Nephron progenitor cell (in vitro differentiated cells): ENCODE results near the gene GUCY1A1.

Experiments
- DNase-seq: peaks from one replicate; pipeline ENCODE4 v3.0.0; 2021
- H3K27ac Mint-ChIP-seq: 2 replicates; pipeline ENCODE4 v1.8.0; 2021; ENCODE audit warnings: mild to moderate bottlenecking, moderate library complexity, mixed read lengths
- H3K27me3 Mint-ChIP-seq: 2 replicates; pipeline ENCODE4 v1.8.0; 2021; ENCODE audit warnings: mild to moderate bottlenecking, low read depth, mixed read lengths; ENCODE audit not compliant: poor library complexity
- H3K36me3 Mint-ChIP-seq: 2 replicates; pipeline ENCODE4 v1.8.0; 2021; ENCODE audit warnings: low read depth, mixed read lengths
- H3K4me1 Mint-ChIP-seq: 2 replicates; pipeline ENCODE4 v1.8.0; 2021; ENCODE audit warnings: mixed read lengths
- H3K4me3 Mint-ChIP-seq: 2 replicates; pipeline ENCODE4 v1.8.0; 2021; ENCODE audit warnings: mild to moderate bottlenecking, moderate library complexity, mixed read lengths
- H3K9me3 Mint-ChIP-seq: 2 replicates; pipeline ENCODE4 v1.8.0; 2021; ENCODE audit warnings: mild to moderate bottlenecking, moderate library complexity, mixed read lengths
- CTCF ChIP-seq: fragments of 200-600 bp; sonication (generic); IDR thresholded peaks from 2 replicates; pipeline ENCODE4 v1.5.0; 2021; ENCODE audit warnings: antibody characterized with exemption

Gene GUCY1A1

GRCh38 chr4:155761047-155761446 lies 94.4 kb downstream of the GUCY1A1 start:
- peaks cover 9% of the 10 kb centered on the region for H3K9me3 Mint-ChIP-seq
- peak overlapping the region; percentile 72 for H3K4me3 Mint-ChIP-seq
- no peak for TF ChIP-seq CTCF
- DNase-seq, result no peak
- peaks cover 21% of the 10 kb centered on the region for H3K27me3 Mint-ChIP-seq
- no peaks in the 10 kb centered on the region for H3K36me3 Mint-ChIP-seq
- peaks cover 26% of the 10 kb centered on the region for H3K4me1 Mint-ChIP-seq
- no peak overlapping the region for H3K27ac Mint-ChIP-seq

GRCh38 chr4:155761916-155762315 lies 95.3 kb downstream of the GUCY1A1 start:
- H3K4me3 Mint-ChIP-seq, result no peak overlapping the region

GRCh38 chr4:155762334-155762733 lies 95.7 kb downstream of the GUCY1A1 start:
- DNase-seq, result no peak
- no peak for TF ChIP-seq CTCF
- Mint-ChIP-seq H3K27ac (no peak overlapping the region), H3K36me3 (no peaks in the 10 kb centered on the region), H3K9me3 (peaks cover 9% of the 10 kb centered on the region), H3K4me3 (no peak overlapping the region), H3K4me1 (peaks cover 26% of the 10 kb centered on the region), H3K27me3 (peaks cover 21% of the 10 kb centered on the region)

More at GRCh38 chr4:155761916-155762315, 95.3 kb downstream of the GUCY1A1 start:
- Mint-ChIP-seq H3K27ac (no peak overlapping the region), H3K27me3 (peaks cover 21% of the 10 kb centered on the region), H3K4me1 (peaks cover 26% of the 10 kb centered on the region), H3K36me3 (no peaks in the 10 kb centered on the region), H3K9me3 (peaks cover 9% of the 10 kb centered on the region)
- DNase-seq, result no peak
- TF ChIP-seq CTCF, result no peak

- Mint-ChIP-seq H3K27ac (no peak overlapping the region), H3K9me3 (peaks cover 2% of the 10 kb centered on the region), H3K36me3 (no peaks in the 10 kb centered on the region), H3K4me1 (peaks cover 19% of the 10 kb centered on the region), H3K4me3 (no peak overlapping the region), H3K27me3 (peaks cover 21% of the 10 kb centered on the region)
- DNase-seq, result no peak
- TF ChIP-seq CTCF, result no peak
Measured at GRCh38 chr4:155763551-155763950, 96.9 kb downstream of the GUCY1A1 start.

- H3K4me1 Mint-ChIP-seq, result peaks cover 16% of the 10 kb centered on the region
- H3K4me3 Mint-ChIP-seq, result no peak overlapping the region
- peaks cover 21% of the 10 kb centered on the region for H3K27me3 Mint-ChIP-seq
- no peak overlapping the region for H3K27ac Mint-ChIP-seq
- H3K9me3 Mint-ChIP-seq, result no peaks in the 10 kb centered on the region
- TF ChIP-seq CTCF, result no peak
- H3K36me3 Mint-ChIP-seq, result no peaks in the 10 kb centered on the region
- no peak for DNase-seq
Measured at GRCh38 chr4:155765149-155765548, 98.5 kb downstream of the GUCY1A1 start.

GRCh38 chr4:155766622-155767021 lies 100.0 kb downstream of the GUCY1A1 start:
- H3K36me3 Mint-ChIP-seq, result no peaks in the 10 kb centered on the region
- H3K4me3 Mint-ChIP-seq, result no peak overlapping the region
- peaks cover 8% of the 10 kb centered on the region for H3K4me1 Mint-ChIP-seq
- no peaks in the 10 kb centered on the region for H3K9me3 Mint-ChIP-seq
- TF ChIP-seq CTCF, result no peak
- no peak overlapping the region for H3K27ac Mint-ChIP-seq
- no peak for DNase-seq
- peaks cover 15% of the 10 kb centered on the region for H3K27me3 Mint-ChIP-seq
